Lung (tissue), 12 donors: ENCODE measurements around the gene FAM9C. TPM values are rescaled to one million over a fixed set of nuclear protein-coding genes. Genes with fewer than 3 reads are reported as not detected.

ENCODE experiments used
- ATAC-seq: fragments of 200-7000 bp; cut with Tn5 transposase; one replicate; pipeline ENCODE4 v1.9.1; 2020; ENCODE audit warnings: moderate number of reproducible peaks; ENCODE audit not compliant: insufficient read depth, low FRiP score
- DNase-seq, 3 donors: peaks; one replicate each; pipeline ENCODE4 v3.0.0-alpha.2; 2013 to 2017
- H3K27ac ChIP-seq, 2 donors: one replicate each; pipeline ENCODE4 v1.5.1; 2013; ENCODE audit warnings: mild to moderate bottlenecking in 2 of 2, moderate library complexity in 2 of 2, control low read depth in 1 of 2, inconsistent platforms in 1 of 2, low read depth in 1 of 2, low read length in 1 of 2
- H3K27me3 ChIP-seq, 3 donors: one replicate each; pipeline ENCODE4 v1.5.1; 2013; ENCODE audit warnings: low read length in 2 of 3; ENCODE audit not compliant: control insufficient read depth in 3 of 3, insufficient read depth in 3 of 3
- H3K36me3 ChIP-seq, 4 donors: one replicate each; pipeline ENCODE4 v1.5.1; 2013; ENCODE audit warnings: low read length in 4 of 4, mild to moderate bottlenecking in 1 of 4, moderate library complexity in 1 of 4; ENCODE audit not compliant: control insufficient read depth in 4 of 4, insufficient read depth in 4 of 4
- H3K4me1 ChIP-seq, 5 donors: one replicate each; pipeline ENCODE4 v1.5.1; 2013; ENCODE audit warnings: low read length in 5 of 5, mild to moderate bottlenecking in 2 of 5, moderate library complexity in 1 of 5; ENCODE audit not compliant: control insufficient read depth in 5 of 5, insufficient read depth in 5 of 5
- H3K4me3 ChIP-seq: one replicate; pipeline ENCODE4 v1.5.1; 2013; ENCODE audit warnings: mild to moderate bottlenecking, control low read depth, moderate library complexity
- H3K9ac ChIP-seq, 2 donors: one replicate each; pipeline ENCODE4 v1.5.1; 2013; ENCODE audit warnings: low read length in 2 of 2, control low read depth in 1 of 2; ENCODE audit not compliant: insufficient read depth in 1 of 2
- H3K9me3 ChIP-seq, 4 donors: one replicate each; pipeline ENCODE4 v1.5.1; 2013; ENCODE audit warnings: low read length in 3 of 4, mild to moderate bottlenecking in 1 of 4, moderate library complexity in 1 of 4; ENCODE audit not compliant: control insufficient read depth in 4 of 4, insufficient read depth in 3 of 4
- CTCF ChIP-seq: IDR thresholded peaks from 2 replicates; pipeline ENCODE4 v1.5.1; 2012; ENCODE audit warnings: mild to moderate bottlenecking; ENCODE audit errors: control extremely low read depth, extremely low read depth
- WGBS, 2 donors: extraction: QIAGEN DNeasy Blood & Tissue Kit; methylation state at CpG; one replicate each; pipeline ENCODE4 v1.1.7; 2013; 5-methylcytosine and 5-hydroxymethylcytosine counted together
- polyA plus RNA-seq, 2 donors: library from polyadenylated mRNA; stranded (reverse); fragments of 200-250 nt; gene quantifications; one replicate each; pipeline ENCODE4 v1.2.1, GENCODE V29; 2013
- total RNA-seq, 2 donors: library from RNA; depleted of rRNA in 1 of 2; stranded (reverse); fragments of >200 nt in 1 of 2; gene quantifications; one replicate each; pipeline ENCODE4 v1.2.1, GENCODE V29; 2014 to 2021
- donor health status: control.
- donor health status: control.
- donor health status: Bipolar disorder and iron deficiency.
- donor health status: healthy.
- donor health status: DM: yes; HTN: yes; CAD: no.

Gene FAM9C
- total and polyA plus RNA-seq, 4 donors = 0.01 to 0.28 (median 0.09) TPM; not detected in 1

- 85 to 86% methylated on average over 8 of the region's 8 CpGs for WGBS, 2 donors
- DNase-seq (no peak), ATAC-seq (no peak)
- peaks cover 0 to 17% (median 7%) of the 10 kb centered on the region in 3 donors for H3K27me3 ChIP-seq
- no peaks in the 10 kb centered on the region for H3K36me3 ChIP-seq
- H3K9me3 ChIP-seq = no peaks in the 10 kb centered on the region
- peaks cover 2 to 19% (median 6%) of the 10 kb centered on the region in 5 donors for H3K4me1 ChIP-seq
- H3K4me3 ChIP-seq = no peak overlapping the region
- no peak overlapping the region for H3K9ac ChIP-seq
- TF ChIP-seq CTCF = no peak
- H3K27ac ChIP-seq = no peak overlapping the region
Observed at GRCh38 chrX:13026877-13027652, 17.4 kb downstream of the FAM9C start.

- Histone ChIP-seq H3K36me3 (no peaks in the 10 kb centered on the region), H3K27ac (no peak overlapping the region), H3K27me3 (peaks cover 0 to 19% (median 4%) of the 10 kb centered on the region in 3 donors), H3K4me3 (no peak overlapping the region), H3K4me1 (peaks cover 2 to 14% (median 6%) of the 10 kb centered on the region in 5 donors), H3K9me3 (no peaks in the 10 kb centered on the region), H3K9ac (no peak overlapping the region)
- DNase-seq (no peak), ATAC-seq (no peak)
- TF ChIP-seq CTCF = no peak
- 68 to 75% methylated on average over 3 of the region's 3 CpGs for WGBS, 2 donors
Observed at GRCh38 chrX:13024986-13025385, 19.4 kb downstream of the FAM9C start.

GRCh38 chrX:13023979-13024378, 20.4 kb downstream of the FAM9C start:
- no peaks in the 10 kb centered on the region for H3K36me3 ChIP-seq
- peaks cover 0 to 18% (median 5%) of the 10 kb centered on the region in 3 donors for H3K27me3 ChIP-seq
- DNase-seq (no peak), ATAC-seq (no peak)
- H3K4me3 ChIP-seq = no peak overlapping the region
- H3K9ac ChIP-seq = no peak overlapping the region
- no peaks in the 10 kb centered on the region for H3K9me3 ChIP-seq
- WGBS, 2 donors = 73 to 84% methylated on average over 4 of the region's 4 CpGs
- no peak for TF ChIP-seq CTCF
- H3K4me1 ChIP-seq = peaks cover 0 to 6% (median 5%) of the 10 kb centered on the region in 5 donors
- H3K27ac ChIP-seq = no peak overlapping the region
